GM23338 (cell line): Measurements from ENCODE around the gene CYFIP2.

Source experiments
- CREB1 ChIP-seq: fragments of 250-450 bp; sonication (Bioruptor Pico); IDR thresholded peaks from 2 replicates; pipeline ENCODE4 v1.5.0; 2020; ENCODE audit warnings: low read depth, mild to moderate bottlenecking, moderate library complexity
- CTCF ChIP-seq, 2 experiments: fragments of 200-600 bp in 1 of 2; sonication (generic) in 1 of 2; conservative IDR thresholded peaks; 2 replicates each; pipeline versions ENCODE4 v1.5.1 to v1.6.1; 2016 to 2017; ENCODE audit warnings: antibody characterized with exemption in 2 of 2, low read depth in 2 of 2, mild to moderate bottlenecking in 2 of 2, moderate library complexity in 1 of 2
- EZH2 ChIP-seq: fragments of 200-600 bp; sonication (generic); IDR thresholded peaks from one replicate; pipeline ENCODE4 v1.8.0; 2017; ENCODE audit warnings: antibody characterized with exemption, mild to moderate bottlenecking, low read depth; ENCODE audit not compliant: unreplicated experiment
- EZH2phosphoT487 ChIP-seq: fragments of 200-600 bp; sonication (generic); IDR thresholded peaks from one replicate; pipeline ENCODE4 v1.8.1; 2018; ENCODE audit warnings: antibody characterized with exemption; ENCODE audit not compliant: unreplicated experiment
- JUNB ChIP-seq: IDR thresholded peaks from one replicate; pipeline ENCODE4 v1.6.1; 2016; ENCODE audit warnings: antibody characterized with exemption; ENCODE audit not compliant: unreplicated experiment
- NANOG ChIP-seq: IDR thresholded peaks from 2 replicates; pipeline ENCODE4 v1.6.1; 2016; ENCODE audit warnings: antibody characterized with exemption, borderline replicate concordance
- POLR2AphosphoS5 ChIP-seq: IDR thresholded peaks from 2 replicates; pipeline ENCODE4 v1.6.1; 2016; ENCODE audit warnings: antibody characterized with exemption, low read depth
- REST ChIP-seq: IDR thresholded peaks from one replicate; pipeline ENCODE4 v1.6.1; 2018; ENCODE audit warnings: antibody characterized with exemption; ENCODE audit not compliant: unreplicated experiment
- STAT1 ChIP-seq: IDR thresholded peaks from one replicate; pipeline ENCODE4 v1.6.1; 2016; ENCODE audit warnings: antibody characterized with exemption; ENCODE audit not compliant: unreplicated experiment

- TF ChIP-seq EZH2phosphoT487 (no peak), CTCF (conservative IDR thresholded peaks at IDR 0.05; ENCODE audit: low read depth in 2 of 2) (no peak), POLR2AphosphoS5 (no peak), EZH2 (no peak), REST (no peak), JUNB (no peak), STAT1 (no peak), CREB1 (CRISPR knock-in tag) (no peak), NANOG (no peak)
Observed at GRCh38 chr5:157362982-157363381, 97.1 kb downstream of the CYFIP2 start.
